ENCODE data around the gene LANCL2. TPM values are rescaled to one million over a fixed set of nuclear protein-coding genes. Genes with fewer than 3 reads are reported as not detected.

The LANCL2 gene
- total and polyA plus RNA-seq, 9 of the 15 experiments (the other 6 are each of a cell fraction or from before 2014, with no cell fraction given), result 5.3 to 18.5 (median 13.5) TPM

DNA sequence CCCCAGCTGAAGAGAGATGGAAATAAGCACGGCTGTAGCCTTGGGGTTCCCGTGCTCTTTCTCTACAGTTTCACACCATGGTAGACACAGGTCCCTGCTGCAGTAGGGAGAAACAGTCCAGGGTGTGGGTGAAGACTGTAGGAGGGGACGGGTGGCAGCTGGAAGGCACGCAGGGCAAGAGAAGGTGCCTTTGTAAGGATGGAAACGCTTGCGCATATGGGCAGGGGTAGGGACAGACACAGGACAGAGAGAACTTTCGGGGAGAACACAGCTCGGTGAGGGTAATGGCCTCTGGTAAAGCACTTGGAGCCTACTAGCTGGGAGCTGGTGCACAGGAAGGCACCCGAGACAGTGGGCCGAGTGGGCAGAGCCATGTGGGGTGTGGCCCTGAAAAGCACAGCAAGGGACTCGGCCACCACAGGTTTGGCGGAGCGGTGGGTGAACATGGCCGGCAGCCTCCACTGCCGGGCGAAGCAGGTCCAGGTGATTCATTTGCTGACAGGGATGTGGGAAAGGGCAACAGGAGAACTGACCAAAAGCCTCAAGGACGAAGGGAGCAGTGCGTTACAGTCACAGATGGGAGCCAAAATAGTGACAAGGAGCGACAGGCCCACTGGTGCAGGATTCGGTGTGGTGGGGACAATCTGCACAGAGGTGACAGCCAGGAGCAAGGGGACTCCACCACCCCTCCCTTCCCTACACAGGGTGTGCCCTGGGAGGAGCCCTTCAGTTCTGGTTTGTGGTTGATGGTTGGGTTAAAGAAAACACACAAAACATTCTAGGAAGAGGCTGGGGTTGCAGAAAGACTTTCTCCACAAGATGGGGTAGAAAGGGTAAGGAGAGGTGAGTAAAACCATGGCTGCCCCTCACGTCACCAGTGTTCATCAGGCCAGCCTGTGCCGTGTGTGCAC lies 110.1 kb downstream of the LANCL2 start:
- no peak overlapping the region for H3K4me2 ChIP-seq (ENCODE audit: insufficient read depth, low read length)
- DNase-seq (ENCODE audit: extremely low read depth in 1 of 4, low spot score in 3 of 4) (no peak), ATAC-seq (no peak), FAIRE-seq (no peak)
- intact Hi-C loops (cut with micrococcal nuclease), result no loop called here
- TF ChIP-seq SRSF3 (IDR thresholded peaks at IDR 0.05; ENCODE audit: insufficient read depth, low read length), result no peak
- TF ChIP-seq SNRNP70 (optimal IDR thresholded peaks at IDR 0.05; ENCODE audit: low read depth, low read length), result no peak
- no peak for TF ChIP-seq BRD9 (IDR thresholded peaks at IDR 0.05; ENCODE audit: low read depth, partially characterized antibody)
- BruUV-seq (replicated peaks), result no TSS peak
- in situ Hi-C loops (cut with MboI), result no loop called here
- H3K4me3 ChIP-seq, result no peak overlapping the region
- peaks cover 4% of the 10 kb centered on the region; the same call in 1 of the 3 replicates for H3K36me3 ChIP-seq (ENCODE audit: control insufficient read depth, insufficient read depth, low read length)
- WGBS (ENCODE audit: insufficient coverage, low coverage, missing lambda C conversion rate), result 77% methylated on average over 22 of the region's 22 CpGs
- ChIA-PET POLR2A (no interaction called here), CTCF (ENCODE audit: low intra/inter-chr PET ratio) (no interaction called here)
- no peaks in the 10 kb centered on the region for H3K27me3 ChIP-seq (ENCODE audit: control insufficient read depth in 2 of 2, insufficient read depth in 2 of 2, low read length in 2 of 2)
- H3K9ac ChIP-seq (ENCODE audit: insufficient read depth in 1 of 2, low read depth in 2 of 2, low read length in 2 of 2), result no peak overlapping the region; a peak in 1 of 4 replicates
- no peaks in the 10 kb centered on the region for H3K9me3 ChIP-seq (replicated peaks; ENCODE audit: control insufficient read depth, insufficient read depth, low read depth, low read length)
- H3K4me1 ChIP-seq (replicated peaks in 1 of 2; ENCODE audit: control insufficient read depth in 2 of 2, insufficient read depth in 2 of 2, low read length in 2 of 2), result no peaks in the 10 kb centered on the region
- no peak overlapping the region for H3K27ac ChIP-seq (ENCODE audit: extremely low read depth, low read depth, low read length)
- H3K79me2 ChIP-seq (ENCODE audit: control insufficient read depth, insufficient read depth, low read length), result no peaks in the 10 kb centered on the region
- no peaks in the 10 kb centered on the region for H3K9me1 ChIP-seq (ENCODE audit: control insufficient read depth, insufficient read depth, low read length)
- no peaks in the 10 kb centered on the region for H4K20me1 ChIP-seq (replicated peaks; ENCODE audit: control insufficient read depth, insufficient read depth, low read length)
- no peak overlapping the region for H2AFZ ChIP-seq (ENCODE audit: low read depth, low read length)
